HG02623 (cell line): ENCODE data around the gene NEUROD4.
"Not testable (repeated sequence)": the region's sequence is repeated elsewhere in the genome, so short reads cannot be mapped to it uniquely, and the experiment has no call there.

ENCODE experiments used
- ATAC-seq: cut with Tn5 transposase; IDR thresholded peaks from one replicate; pipeline ENCODE4 v1.9.1; 2021; ENCODE audit warnings: moderate library complexity; ENCODE audit not compliant: unreplicated experiment

Gene NEUROD4, protein sequence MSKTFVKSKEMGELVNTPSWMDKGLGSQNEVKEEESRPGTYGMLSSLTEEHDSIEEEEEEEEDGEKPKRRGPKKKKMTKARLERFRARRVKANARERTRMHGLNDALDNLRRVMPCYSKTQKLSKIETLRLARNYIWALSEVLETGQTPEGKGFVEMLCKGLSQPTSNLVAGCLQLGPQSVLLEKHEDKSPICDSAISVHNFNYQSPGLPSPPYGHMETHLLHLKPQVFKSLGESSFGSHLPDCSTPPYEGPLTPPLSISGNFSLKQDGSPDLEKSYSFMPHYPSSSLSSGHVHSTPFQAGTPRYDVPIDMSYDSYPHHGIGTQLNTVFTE

DNA sequence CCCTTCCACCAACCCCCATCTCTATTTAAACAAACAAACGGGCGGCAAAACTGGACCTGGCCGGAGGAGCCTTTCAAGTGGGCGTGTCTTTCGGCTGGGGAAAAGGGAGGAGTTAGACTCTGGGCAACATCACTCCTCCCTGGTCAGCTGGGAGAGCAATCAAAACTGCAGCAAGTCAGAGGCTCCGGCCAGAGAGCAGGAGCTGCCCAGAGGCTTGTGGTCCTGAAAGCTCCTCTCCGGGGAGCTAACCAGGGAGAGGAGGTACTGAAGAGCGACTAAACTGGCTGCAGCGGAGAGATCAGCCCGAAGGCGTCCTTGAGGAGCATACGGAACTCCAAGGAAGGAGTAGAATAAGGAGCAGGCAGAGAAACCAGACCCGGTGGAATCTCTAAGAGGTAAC is at the start of gene NEUROD4:
Gene NEUROD4 (plus strand): TSS at position 191 of the 400 bp plus-strand sequence. CDS start 6,466 bp downstream, outside the sequence.
- no peak for ATAC-seq

DNA sequence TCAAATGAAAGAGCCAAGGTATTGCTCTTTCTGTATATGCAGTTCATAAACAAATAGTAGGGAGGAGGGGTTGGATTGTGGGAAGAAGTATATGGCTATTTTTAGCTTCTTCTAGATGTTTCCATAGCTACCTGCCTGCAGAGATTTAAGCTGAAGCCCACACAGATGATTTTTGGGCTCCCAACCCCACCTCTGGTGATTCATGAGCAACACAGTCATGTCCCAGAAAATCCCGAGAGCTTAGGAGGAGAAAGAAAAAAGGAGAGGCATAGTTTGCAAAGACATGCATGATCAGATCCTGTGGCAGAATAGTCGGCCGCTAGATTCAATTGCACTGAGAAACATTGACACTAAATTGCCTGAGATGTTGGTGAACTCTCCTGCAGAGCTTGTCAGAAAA is 49.0 kb upstream of the NEUROD4 start:
- ATAC-seq = no peak

DNA sequence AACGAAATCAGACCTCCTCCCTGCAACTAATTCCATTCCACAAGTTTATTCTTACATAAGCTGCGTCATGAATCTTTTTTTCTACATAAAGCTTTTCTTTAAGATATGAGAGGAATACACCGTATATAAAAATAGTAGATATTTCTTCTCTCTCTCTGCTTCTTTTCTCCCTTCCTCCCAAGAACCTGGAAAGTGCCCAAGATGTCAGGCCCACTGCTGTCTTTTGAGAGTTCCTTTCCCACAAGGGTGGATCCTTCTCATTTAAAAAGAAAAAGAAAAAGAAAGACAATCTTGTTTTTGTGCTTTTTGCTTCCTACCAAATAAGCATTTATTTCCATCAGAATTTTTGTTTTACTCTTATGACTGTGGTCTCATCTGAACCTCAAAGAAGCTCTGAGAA is 46.2 kb upstream of the NEUROD4 start:
- no peak for ATAC-seq

DNA sequence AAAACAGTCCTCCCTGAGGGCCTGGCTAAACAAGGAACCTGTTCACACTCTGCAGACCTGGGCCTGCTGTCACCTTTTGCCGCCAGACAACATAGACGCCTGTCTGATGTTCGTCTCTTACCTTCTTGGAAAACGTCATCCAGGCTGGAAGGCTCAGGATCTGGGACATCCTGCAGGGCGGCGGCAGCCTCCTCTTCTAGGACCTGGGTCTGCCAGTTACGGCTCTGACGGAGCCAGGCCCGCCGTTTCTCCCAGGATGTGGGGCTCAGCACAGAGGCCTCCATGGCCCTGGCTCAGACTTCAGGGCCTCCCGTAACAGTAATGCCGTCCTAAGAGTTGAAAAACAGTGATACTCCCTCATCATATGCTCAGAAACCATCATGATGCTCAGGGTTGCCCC is 45.5 kb upstream of the NEUROD4 start:
- ATAC-seq = no peak

DNA sequence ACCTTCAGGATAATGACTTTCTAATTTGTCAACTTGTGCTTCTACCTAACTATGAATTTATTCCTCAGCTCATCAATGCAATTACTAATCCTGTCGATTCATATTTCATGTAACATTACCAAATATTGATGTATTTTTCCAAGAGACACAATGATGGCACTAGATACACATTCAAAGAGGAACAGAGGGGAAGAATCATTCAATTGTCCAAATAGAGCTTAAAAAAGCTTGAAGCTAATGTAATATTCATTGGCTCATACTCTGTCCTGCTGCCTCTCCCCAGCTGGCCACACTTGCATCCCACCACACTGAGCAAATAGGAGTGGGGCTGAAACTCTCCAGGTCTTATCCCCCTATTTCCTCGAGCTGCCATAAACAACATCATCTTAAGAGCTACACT is 44.5 kb upstream of the NEUROD4 start:
- no peak for ATAC-seq

DNA sequence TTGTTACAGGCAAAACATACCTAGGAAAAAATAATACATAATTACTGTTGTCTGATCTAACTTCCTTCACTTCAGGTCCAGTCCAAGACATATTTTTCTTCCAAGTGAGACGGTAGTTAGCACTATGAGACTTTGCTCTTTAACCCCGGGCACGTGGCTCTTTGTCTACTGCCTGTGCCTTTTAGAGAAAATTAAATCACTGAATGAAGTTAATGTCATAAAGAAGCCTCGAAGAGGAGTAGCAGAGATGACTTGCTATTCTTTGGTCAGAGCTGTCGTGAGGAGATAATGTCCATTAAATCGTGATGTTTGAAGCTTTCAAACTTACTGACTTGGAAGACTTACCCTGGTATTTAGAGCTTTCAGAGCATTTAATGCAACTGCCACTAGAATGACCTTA is 43.9 kb upstream of the NEUROD4 start:
- ATAC-seq = no peak

DNA sequence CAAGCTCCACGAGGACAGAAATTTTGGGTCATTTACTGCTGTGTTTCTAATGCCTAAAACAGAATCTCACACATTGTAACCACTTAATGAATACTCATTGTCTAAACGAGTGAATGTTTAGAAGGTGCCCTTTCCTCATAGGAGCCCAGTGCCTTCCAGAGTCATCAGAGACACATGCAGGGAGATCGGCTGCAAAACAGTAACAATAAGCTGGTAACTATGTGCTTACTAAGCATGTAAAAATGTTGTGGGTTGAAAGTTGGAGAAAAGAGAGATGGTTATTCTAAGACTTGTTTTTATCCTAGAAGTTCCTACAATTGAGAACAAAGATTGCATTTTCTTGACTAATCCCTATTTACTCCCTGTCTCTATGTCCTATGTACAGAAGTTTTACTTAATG is 42.6 kb upstream of the NEUROD4 start:
- ATAC-seq = no peak

DNA sequence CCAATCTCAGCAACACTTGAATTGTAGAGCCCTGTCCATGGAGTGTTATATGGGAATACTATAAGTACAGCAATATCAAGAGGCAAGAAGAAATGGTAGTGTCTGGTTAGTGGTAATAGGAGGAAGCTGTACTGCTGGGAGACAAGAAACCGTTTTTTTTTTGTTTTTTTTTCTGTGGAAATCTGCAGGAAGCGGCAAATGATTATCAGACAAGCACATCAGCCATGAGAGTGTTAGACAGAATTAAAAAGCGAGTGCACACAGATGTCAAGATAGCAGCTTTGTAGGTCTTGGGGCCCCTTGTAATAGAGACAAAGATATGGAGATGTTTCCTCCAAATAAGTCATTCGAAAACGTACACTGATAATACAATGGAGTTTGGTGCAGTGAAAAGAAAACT is 41.9 kb upstream of the NEUROD4 start:
- ATAC-seq = no peak

DNA sequence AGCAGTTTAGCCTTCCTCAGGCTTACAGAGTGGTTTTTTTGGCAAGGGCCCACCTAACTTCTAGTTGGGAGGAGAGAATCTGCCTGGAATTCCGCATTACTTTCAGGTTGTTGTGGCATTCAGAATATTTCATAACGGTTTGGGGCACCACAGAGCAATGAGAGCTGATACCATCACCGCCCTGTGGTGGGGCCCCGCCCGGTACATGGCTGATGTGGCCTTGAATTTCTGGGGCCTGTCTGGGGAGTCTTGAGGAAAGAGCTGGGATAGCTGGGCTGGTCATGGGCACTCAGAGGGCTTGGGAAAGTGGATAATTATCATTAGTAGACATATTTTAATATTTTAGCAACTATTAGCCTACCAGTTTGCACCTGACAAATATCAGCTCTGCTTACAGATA is 39.4 kb upstream of the NEUROD4 start:
- ATAC-seq = no peak

DNA sequence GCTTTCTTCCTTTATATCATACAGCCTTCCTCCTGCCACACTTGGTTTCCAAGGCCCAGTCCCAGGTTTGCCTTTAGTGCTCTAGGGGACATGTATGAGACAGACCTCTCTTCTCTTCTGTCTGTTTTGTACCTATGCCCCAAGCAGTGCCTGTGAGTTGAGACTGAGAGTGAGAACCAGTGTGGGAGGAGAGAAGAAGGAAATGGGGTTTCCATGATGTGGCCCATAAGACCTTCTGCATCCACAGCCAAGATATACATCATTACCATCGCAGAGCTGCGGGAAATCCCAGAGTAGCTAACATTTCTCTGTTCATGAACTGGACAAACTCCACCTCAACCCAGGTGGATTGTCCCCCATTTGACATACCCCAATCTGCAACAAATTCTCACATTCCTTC is 38.0 kb upstream of the NEUROD4 start:
- ATAC-seq = peak; percentile 33

DNA sequence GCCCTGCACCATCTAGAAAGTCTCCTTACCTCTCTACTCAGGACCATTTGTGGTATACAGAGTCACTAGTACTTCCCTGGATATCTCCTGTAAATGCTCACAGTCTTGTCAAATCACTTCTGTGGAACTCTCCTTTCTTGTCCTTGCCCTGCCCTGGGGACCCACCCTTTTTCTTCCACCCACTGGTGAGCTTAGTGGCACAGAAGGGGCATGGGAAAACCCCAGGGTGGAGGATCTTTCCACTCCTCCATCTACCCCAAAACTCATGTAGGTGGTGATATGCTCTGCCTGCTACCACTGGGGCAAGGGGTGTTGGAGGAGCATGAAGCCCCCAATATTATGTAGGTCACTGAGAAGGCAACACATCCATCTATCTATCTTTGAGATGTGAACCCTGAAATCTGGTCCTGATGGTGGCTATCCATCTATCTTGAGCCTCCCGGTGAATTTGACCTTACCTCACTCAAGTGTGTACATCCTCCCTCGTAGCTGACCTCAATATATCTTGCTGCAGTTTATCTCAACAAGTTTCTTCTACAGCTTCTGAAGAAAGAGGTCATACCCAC is 36.2 kb upstream of the NEUROD4 start:
- ATAC-seq = no peak

DNA sequence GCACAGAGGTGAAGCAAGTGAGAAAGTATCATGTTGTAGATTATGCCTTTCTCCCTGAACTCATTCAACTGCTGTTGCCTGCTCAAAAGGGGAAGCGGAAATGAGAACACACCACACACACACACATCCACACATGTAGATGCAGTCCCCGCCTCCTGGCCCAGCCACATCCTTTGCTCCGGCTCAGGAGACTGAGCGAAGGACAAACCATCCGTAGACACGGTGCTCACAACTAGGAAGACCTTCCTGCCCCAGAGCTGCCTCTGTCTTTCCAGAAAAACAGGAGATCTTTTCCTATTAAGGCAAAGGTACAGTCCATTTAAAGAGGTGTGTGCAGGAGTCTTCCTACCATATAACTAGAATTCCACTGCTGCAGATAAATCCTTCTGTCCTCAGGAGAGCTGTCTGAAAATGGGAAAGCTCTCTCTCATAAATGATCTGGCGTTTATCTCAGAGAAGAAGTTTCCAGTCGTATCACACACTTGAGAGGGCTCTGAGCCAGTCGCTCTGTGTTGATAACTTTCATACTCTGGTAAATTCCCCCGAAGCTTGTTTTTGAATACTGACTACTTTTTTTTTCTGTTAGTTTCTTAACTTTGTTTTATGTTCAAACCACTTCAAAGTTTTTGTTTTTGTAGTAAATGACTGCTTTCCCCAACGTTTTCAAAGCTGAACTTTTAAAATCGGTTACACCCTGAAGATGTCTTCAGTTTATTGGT is 35.0 kb upstream of the NEUROD4 start, which contains the start of gene TESPA1:
Gene TESPA1 (minus strand): TSS at position 105 of the 719 bp plus-strand sequence. CDS start 10,200 bp downstream, outside the sequence.
- ATAC-seq = peak; percentile 93

DNA sequence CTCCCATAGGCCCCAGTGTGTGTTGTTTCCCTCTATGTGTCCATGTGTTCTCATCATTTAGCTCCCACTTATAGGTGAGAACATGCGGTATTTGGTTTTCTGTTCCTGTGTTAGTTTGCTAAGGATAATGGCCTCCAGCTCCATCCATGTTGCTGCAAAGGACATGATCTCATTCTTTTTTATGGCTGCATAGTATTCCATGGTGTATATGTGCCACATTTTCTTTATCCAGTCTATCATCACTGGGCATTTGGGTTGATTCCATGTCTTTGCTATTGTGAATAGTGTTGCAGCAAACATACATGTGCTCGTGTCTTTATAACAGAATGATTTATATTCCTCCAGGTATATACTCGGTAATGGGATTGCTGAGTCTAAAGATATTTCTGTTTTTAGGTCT is 33.0 kb upstream of the NEUROD4 start:
- not testable (repeated sequence) for ATAC-seq

DNA sequence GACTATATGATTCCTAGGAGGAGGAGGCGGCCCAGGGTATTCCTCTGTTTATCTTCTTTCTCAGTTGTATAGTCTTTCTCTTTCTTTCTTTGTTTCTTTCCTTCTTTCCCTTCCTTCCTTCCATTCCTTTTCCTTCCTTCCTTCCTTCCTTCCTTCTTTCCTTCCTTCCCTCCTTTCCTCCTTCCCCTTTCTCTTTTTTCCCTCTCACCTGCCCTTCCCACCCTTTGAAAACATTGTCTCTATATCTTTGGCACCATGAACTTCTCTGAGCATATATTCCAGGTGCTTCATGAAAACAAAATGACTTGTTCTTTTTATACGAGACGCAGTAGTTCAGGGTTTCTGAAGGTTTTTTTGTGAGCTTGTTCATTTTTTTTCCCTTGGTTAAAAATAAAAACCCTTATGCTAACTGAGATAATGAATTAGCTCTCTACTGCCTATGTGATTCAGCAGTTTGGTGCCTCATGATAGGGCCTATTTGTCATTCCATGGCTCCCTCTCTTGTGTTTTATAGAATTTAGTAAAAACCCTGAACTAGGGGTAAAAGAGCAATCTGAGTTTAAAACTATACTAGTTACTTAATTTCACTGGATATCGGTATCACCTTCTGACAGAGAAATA is 32.1 kb upstream of the NEUROD4 start:
- ATAC-seq = no peak

DNA sequence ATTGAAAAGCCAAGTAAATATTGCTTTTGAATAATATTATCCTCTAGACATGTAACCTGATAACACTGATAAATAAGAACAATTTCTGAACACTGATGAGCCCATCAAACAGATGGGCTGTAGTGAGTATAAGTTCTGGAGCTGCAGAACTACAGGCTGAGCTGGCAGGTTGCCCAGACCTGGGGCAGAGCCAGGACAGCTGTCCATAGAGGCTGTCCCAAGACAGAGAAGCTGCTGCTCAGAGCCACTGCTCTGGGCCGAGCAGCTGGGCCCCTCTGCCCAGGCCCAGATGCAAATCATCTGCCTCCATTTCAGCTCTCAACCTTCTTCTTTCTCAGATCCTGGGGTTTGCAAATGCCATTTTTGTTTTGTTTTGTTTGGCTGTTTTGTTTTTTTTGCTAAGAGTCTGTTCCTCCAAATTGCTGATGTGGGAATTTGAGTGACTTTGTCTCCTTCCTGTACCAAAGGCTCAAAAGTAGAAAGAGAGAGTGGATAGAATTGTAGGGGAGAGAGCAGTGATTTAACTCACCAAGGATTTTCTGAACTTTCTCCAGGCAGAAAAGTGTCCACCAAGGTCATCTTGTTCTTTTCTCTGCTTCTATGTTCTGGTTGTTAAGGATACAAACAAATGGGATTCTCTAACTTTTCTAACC is 31.2 kb upstream of the NEUROD4 start:
- ATAC-seq = peak; percentile 25

DNA sequence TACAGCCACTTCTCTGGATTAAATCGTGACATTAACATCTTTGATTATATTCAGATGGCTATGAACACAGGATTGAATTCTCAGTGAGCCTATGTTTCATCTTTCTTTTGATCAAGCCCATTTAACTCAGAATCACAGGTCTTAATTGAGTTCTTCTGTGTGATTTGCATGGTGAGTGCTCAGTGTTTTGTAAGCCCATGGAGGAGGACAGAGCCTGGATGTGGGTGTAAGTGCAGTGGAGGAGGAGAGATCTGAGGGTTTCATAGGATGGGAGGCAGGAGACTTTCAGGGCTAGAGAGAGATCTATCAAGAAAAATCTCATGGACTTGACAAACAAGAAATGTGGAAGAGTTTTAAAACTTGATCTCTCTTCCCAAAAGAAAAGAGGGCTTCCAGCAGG is 29.9 kb upstream of the NEUROD4 start:
- no peak for ATAC-seq

DNA sequence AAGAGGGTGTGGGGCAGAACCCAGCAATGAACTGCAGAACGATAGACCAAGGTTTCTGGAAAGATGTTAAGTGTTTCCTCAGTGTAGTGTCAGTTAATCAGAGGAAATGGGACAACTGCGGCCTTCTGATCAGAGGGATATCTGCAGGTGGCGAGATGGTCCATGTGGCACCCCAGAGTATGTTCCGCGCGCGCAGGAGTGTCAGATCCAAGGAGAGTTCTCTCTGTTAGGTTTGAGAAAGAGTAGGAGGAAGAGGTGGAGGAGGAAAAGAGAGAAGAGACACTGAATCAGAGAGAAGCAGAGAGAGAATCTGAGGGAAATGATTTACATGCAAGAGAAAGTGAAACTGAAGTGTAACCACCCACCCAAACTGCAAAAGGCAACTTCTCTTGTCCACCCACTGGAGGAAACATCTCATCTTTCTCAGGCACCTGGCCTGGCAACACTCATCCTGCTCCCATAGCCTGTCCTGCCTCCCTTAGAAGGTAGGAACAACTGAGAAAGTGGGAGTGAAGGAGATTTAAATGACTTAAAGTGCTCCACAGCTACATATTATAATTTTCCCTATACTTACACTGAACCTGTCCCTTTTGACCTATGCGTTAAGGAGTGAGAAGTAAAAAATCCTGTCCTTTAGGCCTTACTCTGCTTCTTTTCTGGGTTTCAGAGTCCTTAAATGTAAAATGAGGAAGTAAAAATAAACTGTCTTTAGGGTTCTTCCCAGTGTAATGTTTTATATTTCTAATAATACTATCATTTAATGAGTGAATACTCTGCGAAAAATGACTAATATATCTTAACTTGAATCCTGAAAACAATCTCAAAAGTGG is 28.4 kb upstream of the NEUROD4 start:
- peak; percentile 66 for ATAC-seq

DNA sequence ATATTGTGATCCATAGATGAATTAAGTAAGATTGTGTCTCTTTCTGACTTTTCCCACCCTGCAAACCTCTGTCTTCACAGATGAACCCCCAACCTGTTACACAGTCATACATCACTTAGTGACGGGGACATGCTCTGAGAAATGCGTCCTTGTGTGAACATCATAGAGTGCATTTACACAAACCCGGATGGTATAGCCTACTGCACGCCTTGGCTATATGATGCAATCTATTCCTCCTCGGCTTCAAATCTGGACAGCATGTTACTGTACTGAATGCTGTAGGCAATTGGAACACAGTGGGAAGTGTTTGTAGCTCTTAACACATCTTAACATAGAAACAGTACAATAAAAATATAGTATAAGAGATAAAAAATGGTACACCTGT is 27.8 kb upstream of the NEUROD4 start:
- ATAC-seq = peak; percentile 29

DNA sequence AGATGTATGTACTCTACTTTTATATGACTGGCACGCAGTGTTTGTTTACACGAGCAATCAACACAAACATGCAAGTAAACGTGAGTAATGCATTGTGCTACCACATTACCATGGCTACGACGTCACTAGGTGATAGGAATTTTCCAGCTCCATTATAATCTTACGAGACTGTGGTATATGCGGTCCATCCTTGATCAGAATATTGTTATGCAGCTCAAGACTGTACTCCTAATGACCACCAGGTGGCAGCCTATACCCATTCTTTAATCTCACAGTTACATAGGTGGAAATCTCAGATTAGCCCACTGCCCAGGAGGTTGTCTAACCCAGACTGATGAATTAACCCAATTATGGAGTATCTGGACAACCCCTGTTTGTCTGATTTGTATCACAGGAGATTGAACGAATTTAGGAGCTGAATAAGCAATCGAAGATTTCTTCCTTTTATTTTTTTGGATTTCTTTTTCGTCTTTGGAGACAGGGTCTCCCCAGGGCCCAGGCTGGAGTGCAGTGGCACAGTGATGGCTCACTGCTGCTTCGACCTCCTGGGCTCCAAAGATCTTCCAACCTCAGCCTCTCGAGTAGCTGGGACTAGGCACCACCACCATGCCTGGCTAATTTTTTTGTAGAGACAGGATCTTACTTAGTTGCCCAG is 26.5 kb upstream of the NEUROD4 start:
- ATAC-seq = peak; percentile 34

DNA sequence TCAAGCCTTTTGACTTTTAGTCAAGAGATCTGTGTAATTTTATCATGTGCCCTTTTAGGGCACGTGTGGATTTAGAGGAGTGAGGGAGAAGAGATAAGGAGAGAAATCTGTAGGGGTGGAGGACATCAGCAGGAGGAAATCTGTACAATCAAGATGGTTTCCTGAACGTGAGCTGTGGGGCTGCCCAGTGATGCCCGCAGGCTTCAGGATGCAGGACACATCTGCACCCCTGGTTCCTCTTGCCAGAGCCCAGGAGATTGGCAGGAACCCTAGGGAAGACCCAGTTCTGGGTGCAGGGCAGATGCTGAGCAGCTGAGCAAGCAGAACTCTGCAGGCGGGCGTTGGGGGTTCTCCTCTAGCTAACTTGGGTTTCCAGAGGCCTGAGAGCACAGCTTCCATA is 23.6 kb upstream of the NEUROD4 start:
- ATAC-seq = no peak
